Measurements from ENCODE around the gene ZNF846. TPM values are rescaled to one million over a fixed set of nuclear protein-coding genes. Genes with fewer than 3 reads are reported as not detected.

Gene ZNF846
- total and polyA plus RNA-seq, 7 donors = 3.6 to 48.7 (median 15.8) TPM

DNA sequence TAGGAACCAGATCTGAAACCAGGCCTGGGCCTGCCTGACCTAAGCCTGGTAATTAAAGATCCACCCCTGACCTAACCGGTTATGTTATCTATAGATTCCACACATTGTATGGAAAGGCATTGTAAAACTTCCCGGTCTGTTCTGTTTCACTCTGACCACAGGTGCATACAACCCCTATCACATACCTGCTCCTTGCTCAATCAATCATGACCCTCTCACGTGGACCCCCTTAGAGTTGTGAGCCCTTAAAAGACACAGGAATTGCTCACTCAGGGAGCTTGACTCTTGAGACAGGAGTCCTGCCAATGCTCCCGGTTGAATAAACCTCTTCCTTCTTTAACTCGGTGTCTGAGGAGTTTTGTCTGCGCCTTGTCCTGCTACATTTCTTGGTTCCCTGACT lies 66.4 kb downstream of the ZNF846 start:
- Histone ChIP-seq H3K27me3 (no peaks in the 10 kb centered on the region), H3K4me1 (no peaks in the 10 kb centered on the region), H3K36me3 (no peaks in the 10 kb centered on the region), H3K9me3 (peaks cover 0 to 3% (median 0%) of the 10 kb centered on the region in 4 donors), H3K4me3 (no peak overlapping the region), H3K27ac (no peak overlapping the region)
- no peak for TF ChIP-seq POLR2AphosphoS5 (IDR thresholded peaks at IDR 0.05)
- TF ChIP-seq EP300 (IDR thresholded peaks at IDR 0.05) = no peak
- no peak for TF ChIP-seq POLR2A (IDR thresholded peaks at IDR 0.05)
- TF ChIP-seq, protein P1, sequence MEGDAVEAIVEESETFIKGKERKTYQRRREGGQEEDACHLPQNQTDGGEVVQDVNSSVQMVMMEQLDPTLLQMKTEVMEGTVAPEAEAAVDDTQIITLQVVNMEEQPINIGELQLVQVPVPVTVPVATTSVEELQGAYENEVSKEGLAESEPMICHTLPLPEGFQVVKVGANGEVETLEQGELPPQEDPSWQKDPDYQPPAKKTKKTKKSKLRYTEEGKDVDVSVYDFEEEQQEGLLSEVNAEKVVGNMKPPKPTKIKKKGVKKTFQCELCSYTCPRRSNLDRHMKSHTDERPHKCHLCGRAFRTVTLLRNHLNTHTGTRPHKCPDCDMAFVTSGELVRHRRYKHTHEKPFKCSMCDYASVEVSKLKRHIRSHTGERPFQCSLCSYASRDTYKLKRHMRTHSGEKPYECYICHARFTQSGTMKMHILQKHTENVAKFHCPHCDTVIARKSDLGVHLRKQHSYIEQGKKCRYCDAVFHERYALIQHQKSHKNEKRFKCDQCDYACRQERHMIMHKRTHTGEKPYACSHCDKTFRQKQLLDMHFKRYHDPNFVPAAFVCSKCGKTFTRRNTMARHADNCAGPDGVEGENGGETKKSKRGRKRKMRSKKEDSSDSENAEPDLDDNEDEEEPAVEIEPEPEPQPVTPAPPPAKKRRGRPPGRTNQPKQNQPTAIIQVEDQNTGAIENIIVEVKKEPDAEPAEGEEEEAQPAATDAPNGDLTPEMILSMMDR (IDR thresholded peaks at IDR 0.05) = no peak
- 83 to 88% methylated on average over 6 of the region's 6 CpGs for WGBS, 2 donors
- intact Hi-C loops (cut with DNase I) = no loop called here
- DNase-seq = no peak

Other genes starting within 250 kb of the ZNF846 start
- 10 to 100 TPM; 11.4 to 18.1 (median 12.7) TPM for gene ZNF426, start 230.1 kb downstream of the ZNF846 start, total RNA-seq
- 1 to 10 TPM; 1.2 to 4.1 (median 2.1) TPM for gene ZNF426, start 230.1 kb downstream of the ZNF846 start, polyA plus RNA-seq
- 10 to 100 TPM; 18.3 to 28.6 (median 23.7) TPM for gene ZNF121, start 184.2 kb downstream of the ZNF846 start, total RNA-seq
- 1 to 10 TPM; 1.2 to 8.0 (median 1.4) TPM for gene ZNF121, start 184.2 kb downstream of the ZNF846 start, polyA plus RNA-seq
- 10 to 100 TPM; 30.3 to 41.3 (median 31.5) TPM for gene ZNF561, start 147.5 kb downstream of the ZNF846 start, total RNA-seq
- gene ZNF561, start 147.5 kb downstream of the ZNF846 start, polyA plus RNA-seq = 10 to 100 TPM; 14.1 to 27.1 (median 24.0) TPM
- 10 to 100 TPM; 21.3 to 45.4 (median 32.4) TPM for gene ZNF562, start 93.6 kb downstream of the ZNF846 start, total RNA-seq
- gene ZNF562, start 93.6 kb downstream of the ZNF846 start, polyA plus RNA-seq = 10 to 100 TPM; 13.2 to 14.2 (median 13.6) TPM
- 10 to 100 TPM; 18.3 to 31.9 (median 26.6) TPM for gene FBXL12, start 50.3 kb upstream of the ZNF846 start, total RNA-seq
- 10 to 100 TPM; 14.8 to 22.4 (median 18.6) TPM for gene FBXL12, start 50.3 kb upstream of the ZNF846 start, polyA plus RNA-seq
- gene UBL5, start 59.2 kb upstream of the ZNF846 start, total RNA-seq = 100 to 1,000 TPM; 518 to 900 (median 674) TPM
- gene UBL5, start 59.2 kb upstream of the ZNF846 start, polyA plus RNA-seq = 1,000 to 10,000 TPM in 2 of 3 donors, 100 to 1,000 TPM in 1; 532 to 1,128 (median 1,056) TPM
- gene PIN1, start 66.6 kb upstream of the ZNF846 start, total RNA-seq = 100 to 1,000 TPM in 3 of 4 donors, 10 to 100 TPM in 1; 77.5 to 149 (median 142) TPM
- 100 to 1,000 TPM in 2 of 3 donors, 10 to 100 TPM in 1; 87.4 to 122 (median 117) TPM for gene PIN1, start 66.6 kb upstream of the ZNF846 start, polyA plus RNA-seq
- 10 to 100 TPM in 2 of 4 donors, 1 to 10 TPM in 2; 3.3 to 19.4 (median 10.4) TPM for gene OLFM2, start 167.8 kb upstream of the ZNF846 start, total RNA-seq
- 1 to 10 TPM in 1 of 3 donors, under 1 TPM in 1, not detected in 1; 0.60 to 4.3 TPM for gene OLFM2, start 167.8 kb upstream of the ZNF846 start, polyA plus RNA-seq
- gene COL5A3, start 241.8 kb upstream of the ZNF846 start, total RNA-seq = 10 to 100 TPM in 1 of 4 donors, 1 to 10 TPM in 3; 6.1 to 19.9 (median 8.5) TPM
- 1 to 10 TPM in 2 of 3 donors, under 1 TPM in 1; 0.46 to 8.0 (median 3.0) TPM for gene COL5A3, start 241.8 kb upstream of the ZNF846 start, polyA plus RNA-seq
- not detected for gene RDH8, start 244.7 kb upstream of the ZNF846 start, total RNA-seq
- not detected for gene RDH8, start 244.7 kb upstream of the ZNF846 start, polyA plus RNA-seq

All from sigmoid colon (tissue), 7 donors.